Measurements from ENCODE around the gene CCIN. TPM values are rescaled to one million over a fixed set of nuclear protein-coding genes. Genes with fewer than 3 reads are reported as not detected.
A peak's percentile ranks its signal among the peaks of the same experiment; 100 is the strongest.

CCIN gene
- total RNA-seq, 1 donor from 2014 or later, result not detected

DNA sequence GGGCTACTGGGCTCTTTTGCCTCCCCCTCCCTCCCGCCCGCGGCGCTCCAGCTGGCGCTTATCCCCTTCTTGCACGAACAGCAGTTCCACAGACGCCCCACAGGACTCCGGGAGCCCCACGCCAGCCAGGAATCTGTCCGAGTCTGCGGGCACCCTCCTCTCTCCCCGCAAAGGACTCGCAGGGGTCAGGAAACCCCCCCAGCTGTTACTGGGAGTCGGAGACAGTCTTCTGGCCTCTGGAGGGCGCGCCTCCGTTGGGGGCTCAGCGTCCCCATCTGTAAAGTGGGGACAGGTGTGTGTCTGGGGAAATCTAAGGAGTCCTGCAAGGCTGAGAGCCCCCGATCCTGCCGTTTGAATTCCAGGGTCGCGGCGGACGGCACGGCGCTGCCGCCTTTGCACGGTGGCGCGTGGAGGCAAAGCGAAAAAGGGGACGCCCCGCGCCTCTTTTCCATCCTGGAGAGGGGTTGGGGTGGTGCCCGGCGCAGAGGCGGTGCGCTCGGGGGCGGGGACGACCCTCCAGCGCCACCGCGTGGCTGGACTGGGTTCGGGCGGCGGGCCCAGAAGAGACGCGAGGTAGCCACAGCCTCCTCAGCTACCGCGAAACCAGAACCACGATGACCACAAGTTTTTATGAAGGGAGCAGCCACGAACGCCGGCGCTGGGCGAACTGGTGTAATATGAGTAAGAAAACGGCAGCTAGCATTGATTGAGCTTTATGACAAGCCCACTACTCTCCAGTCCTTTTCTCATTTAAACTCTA is 2.8 kb upstream of the CCIN start:
- Histone ChIP-seq H3K9ac (no peak overlapping the region), H3K36me3 (no peaks in the 10 kb centered on the region), H3F3A (ENCODE audit: low read depth) (peaks cover 30% of the 10 kb centered on the region), H3K27ac (no peak overlapping the region), H4K20me1 (ENCODE audit: low read depth) (no peaks in the 10 kb centered on the region), H3K4me1 (peaks cover 19% of the 10 kb centered on the region), H3K9me3 (ENCODE audit: low read depth) (no peaks in the 10 kb centered on the region), H3K27me3 (no peaks in the 10 kb centered on the region), H3K79me2 (ENCODE audit: low read depth) (no peaks in the 10 kb centered on the region), H3K4me3 (peak overlapping the region; percentile 44), H3K4me2 (peak overlapping the region; percentile 70), H2AFZ (replicated peaks) (peak overlapping the region; percentile 78)
- Mint-ChIP-seq H3K27me3 (ENCODE audit: insufficient read depth, low read depth) (peaks cover 21% of the 10 kb centered on the region), H3K36me3 (peaks cover 3% of the 10 kb centered on the region), H3K27ac (no peak overlapping the region), H3K4me1 (peaks cover 27% of the 10 kb centered on the region), H3K9me3 (no peaks in the 10 kb centered on the region), H3K4me3 (no peak overlapping the region)
- TF ChIP-seq EZH2 (IDR thresholded peaks at IDR 0.05) (no peak), EZH2phosphoT487 (IDR thresholded peaks at IDR 0.05) (no peak)
- TF ChIP-seq, protein P1, sequence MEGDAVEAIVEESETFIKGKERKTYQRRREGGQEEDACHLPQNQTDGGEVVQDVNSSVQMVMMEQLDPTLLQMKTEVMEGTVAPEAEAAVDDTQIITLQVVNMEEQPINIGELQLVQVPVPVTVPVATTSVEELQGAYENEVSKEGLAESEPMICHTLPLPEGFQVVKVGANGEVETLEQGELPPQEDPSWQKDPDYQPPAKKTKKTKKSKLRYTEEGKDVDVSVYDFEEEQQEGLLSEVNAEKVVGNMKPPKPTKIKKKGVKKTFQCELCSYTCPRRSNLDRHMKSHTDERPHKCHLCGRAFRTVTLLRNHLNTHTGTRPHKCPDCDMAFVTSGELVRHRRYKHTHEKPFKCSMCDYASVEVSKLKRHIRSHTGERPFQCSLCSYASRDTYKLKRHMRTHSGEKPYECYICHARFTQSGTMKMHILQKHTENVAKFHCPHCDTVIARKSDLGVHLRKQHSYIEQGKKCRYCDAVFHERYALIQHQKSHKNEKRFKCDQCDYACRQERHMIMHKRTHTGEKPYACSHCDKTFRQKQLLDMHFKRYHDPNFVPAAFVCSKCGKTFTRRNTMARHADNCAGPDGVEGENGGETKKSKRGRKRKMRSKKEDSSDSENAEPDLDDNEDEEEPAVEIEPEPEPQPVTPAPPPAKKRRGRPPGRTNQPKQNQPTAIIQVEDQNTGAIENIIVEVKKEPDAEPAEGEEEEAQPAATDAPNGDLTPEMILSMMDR (IDR thresholded peaks at IDR 0.05), result peak; percentile 90
- peak; percentile 86 for DNase-seq (ENCODE audit: low spot score)

DNA sequence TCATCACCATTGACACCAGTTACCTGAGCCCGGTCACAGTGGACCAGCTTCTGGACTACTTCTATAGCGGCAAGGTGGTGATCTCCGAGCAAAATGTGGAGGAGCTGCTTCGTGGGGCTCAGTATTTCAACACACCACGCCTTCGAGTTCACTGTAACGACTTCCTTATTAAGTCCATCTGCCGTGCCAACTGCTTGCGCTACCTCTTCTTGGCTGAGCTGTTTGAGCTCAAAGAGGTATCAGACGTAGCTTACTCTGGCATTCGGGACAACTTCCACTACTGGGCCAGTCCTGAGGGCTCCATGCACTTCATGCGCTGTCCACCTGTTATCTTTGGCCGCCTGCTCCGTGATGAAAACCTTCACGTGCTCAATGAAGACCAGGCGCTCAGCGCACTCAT is 520 bp downstream of the CCIN start:
- TF ChIP-seq, protein P1 (IDR thresholded peaks at IDR 0.05), result no peak
- TF ChIP-seq EZH2phosphoT487 (IDR thresholded peaks at IDR 0.05), result no peak
- no peak for TF ChIP-seq EZH2 (IDR thresholded peaks at IDR 0.05)
- H3K27me3 ChIP-seq, result no peaks in the 10 kb centered on the region
- H3K4me3 ChIP-seq, result no peak overlapping the region
- no peak overlapping the region for H3K9ac ChIP-seq
- Mint-ChIP-seq H3K4me3 (no peak overlapping the region), H3K27me3 (ENCODE audit: insufficient read depth, low read depth) (peaks cover 14% of the 10 kb centered on the region), H3K9me3 (no peaks in the 10 kb centered on the region), H3K36me3 (no peaks in the 10 kb centered on the region), H3K4me1 (peaks cover 2% of the 10 kb centered on the region), H3K27ac (no peak overlapping the region)
- no peaks in the 10 kb centered on the region for H3K4me1 ChIP-seq
- H3K9me3 ChIP-seq (ENCODE audit: low read depth), result no peaks in the 10 kb centered on the region
- no peak overlapping the region for H2AFZ ChIP-seq (replicated peaks)
- H3F3A ChIP-seq (ENCODE audit: low read depth), result peaks cover 8% of the 10 kb centered on the region
- H3K27ac ChIP-seq, result no peak overlapping the region
- H4K20me1 ChIP-seq (ENCODE audit: low read depth), result no peaks in the 10 kb centered on the region
- H3K4me2 ChIP-seq, result no peak overlapping the region
- H3K79me2 ChIP-seq (ENCODE audit: low read depth), result no peaks in the 10 kb centered on the region
- no peak for DNase-seq (ENCODE audit: low spot score)
- no peaks in the 10 kb centered on the region for H3K36me3 ChIP-seq

DNA sequence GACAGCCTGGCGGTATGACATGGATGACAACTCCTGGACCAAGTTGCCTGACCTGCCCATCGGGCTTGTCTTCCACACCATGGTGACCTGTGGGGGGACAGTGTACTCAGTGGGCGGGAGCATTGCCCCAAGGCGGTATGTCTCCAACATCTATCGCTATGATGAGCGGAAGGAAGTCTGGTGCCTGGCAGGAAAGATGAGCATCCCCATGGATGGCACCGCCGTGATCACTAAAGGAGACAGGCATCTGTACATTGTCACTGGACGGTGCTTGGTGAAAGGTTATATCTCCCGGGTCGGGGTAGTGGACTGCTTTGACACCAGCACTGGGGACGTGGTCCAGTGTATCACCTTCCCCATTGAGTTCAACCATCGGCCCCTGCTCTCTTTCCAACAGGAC is 1.3 kb downstream of the CCIN start:
- H3K4me1 Mint-ChIP-seq, result no peaks in the 10 kb centered on the region
- Histone ChIP-seq H3K4me3 (no peak overlapping the region), H3K9me3 (ENCODE audit: low read depth) (no peaks in the 10 kb centered on the region), H3K27me3 (no peaks in the 10 kb centered on the region), H3F3A (ENCODE audit: low read depth) (no peaks in the 10 kb centered on the region), H3K27ac (no peak overlapping the region), H3K4me2 (no peak overlapping the region), H3K36me3 (no peaks in the 10 kb centered on the region), H3K9ac (no peak overlapping the region), H3K79me2 (ENCODE audit: low read depth) (no peaks in the 10 kb centered on the region), H4K20me1 (ENCODE audit: low read depth) (no peaks in the 10 kb centered on the region), H3K4me1 (no peaks in the 10 kb centered on the region), H2AFZ (replicated peaks) (no peak overlapping the region)
- no peaks in the 10 kb centered on the region for H3K9me3 Mint-ChIP-seq
- no peaks in the 10 kb centered on the region for H3K36me3 Mint-ChIP-seq
- H3K27ac Mint-ChIP-seq, result no peak overlapping the region
- peaks cover 14% of the 10 kb centered on the region for H3K27me3 Mint-ChIP-seq (ENCODE audit: insufficient read depth, low read depth)
- TF ChIP-seq, protein P1 (IDR thresholded peaks at IDR 0.05), result no peak
- TF ChIP-seq EZH2phosphoT487 (IDR thresholded peaks at IDR 0.05) (no peak), EZH2 (IDR thresholded peaks at IDR 0.05) (no peak)
- no peak overlapping the region for H3K4me3 Mint-ChIP-seq
- no peak for DNase-seq (ENCODE audit: low spot score)

Data from neural progenitor cell (in vitro differentiated cells).